Measurements from ENCODE around the gene KAT8. TPM values are rescaled to one million over a fixed set of nuclear protein-coding genes. Genes with fewer than 3 reads are reported as not detected.

KAT8 gene
- total RNA-seq, 4 donors from 2014 or later: 41.5 to 89.4 (median 70.0) TPM

- no peak for TF ChIP-seq CTCF (IDR thresholded peaks at IDR 0.05)
- TF ChIP-seq POLR2A (IDR thresholded peaks at IDR 0.05): no peak
- no peak for DNase-seq
- Histone ChIP-seq H3K4me1 (peaks cover 0 to 19% (median 0%) of the 10 kb centered on the region in 4 donors), H3K9me3 (no peaks in the 10 kb centered on the region), H3K27ac (peak overlapping the region in 2 of 4 donors; percentile 28 to 37), H3K36me3 (peaks cover 0 to 71% (median 0%) of the 10 kb centered on the region in 3 donors), H3K4me3 (no peak overlapping the region), H3K27me3 (no peaks in the 10 kb centered on the region)
Measured at GRCh38 chr16:31081428-31082351, 35.8 kb upstream of the KAT8 start.

- TF ChIP-seq POLR2A (IDR thresholded peaks at IDR 0.05) (no peak), CTCF (IDR thresholded peaks at IDR 0.05) (no peak)
- DNase-seq: peak in 2 of 3 donors; percentile 62 to 68
- Histone ChIP-seq H3K4me3 (no peak overlapping the region), H3K27ac (peak overlapping the region in 2 of 4 donors; percentile 28 to 37), H3K36me3 (peaks cover 0 to 69% (median 0%) of the 10 kb centered on the region in 3 donors), H3K4me1 (peaks cover 0 to 19% (median 0%) of the 10 kb centered on the region in 4 donors), H3K9me3 (no peaks in the 10 kb centered on the region), H3K27me3 (no peaks in the 10 kb centered on the region)
Measured at GRCh38 chr16:31082368-31083045, 35.0 kb upstream of the KAT8 start.

- no peak for DNase-seq
- TF ChIP-seq POLR2A (IDR thresholded peaks at IDR 0.05) (no peak), CTCF (IDR thresholded peaks at IDR 0.05) (no peak)
Measured at GRCh38 chr16:31083081-31083480, 34.4 kb upstream of the KAT8 start.

GRCh38 chr16:31083556-31083955, 33.9 kb upstream of the KAT8 start:
- Histone ChIP-seq H3K4me3 (no peak overlapping the region), H3K9me3 (no peaks in the 10 kb centered on the region), H3K36me3 (peaks cover 0 to 59% (median 0%) of the 10 kb centered on the region in 3 donors), H3K27me3 (no peaks in the 10 kb centered on the region), H3K4me1 (peaks cover 0 to 19% (median 0%) of the 10 kb centered on the region in 4 donors), H3K27ac (no peak overlapping the region)
- TF ChIP-seq POLR2A (IDR thresholded peaks at IDR 0.05) (no peak), CTCF (IDR thresholded peaks at IDR 0.05) (no peak)
- DNase-seq: no peak

More at GRCh38 chr16:31083081-31083480, 34.4 kb upstream of the KAT8 start:
- Histone ChIP-seq H3K36me3 (peaks cover 0 to 63% (median 0%) of the 10 kb centered on the region in 3 donors), H3K9me3 (no peaks in the 10 kb centered on the region), H3K27ac (peak overlapping the region in 2 of 4 donors; percentile 28 to 37), H3K4me3 (no peak overlapping the region), H3K27me3 (no peaks in the 10 kb centered on the region), H3K4me1 (peaks cover 0 to 19% (median 0%) of the 10 kb centered on the region in 4 donors)

- Histone ChIP-seq H3K27ac (no peak overlapping the region), H3K36me3 (peaks cover 0 to 59% (median 0%) of the 10 kb centered on the region in 3 donors), H3K4me3 (no peak overlapping the region), H3K27me3 (no peaks in the 10 kb centered on the region), H3K9me3 (no peaks in the 10 kb centered on the region), H3K4me1 (peaks cover 0 to 19% (median 0%) of the 10 kb centered on the region in 4 donors)
- TF ChIP-seq CTCF (IDR thresholded peaks at IDR 0.05) (no peak), POLR2A (IDR thresholded peaks at IDR 0.05) (no peak)
- no peak for DNase-seq
Measured at GRCh38 chr16:31083981-31084380, 33.5 kb upstream of the KAT8 start.
